K562 (cell line): ENCODE data around the gene ZSCAN12. TPM values are rescaled to one million over a fixed set of nuclear protein-coding genes. Genes with fewer than 3 reads are reported as not detected.

Source experiments
- ATAC-seq: fragments of 200-7000 bp; cut with Tn5 transposase; 3 replicates; pipeline ENCODE4 v1.9.1; 2020; ENCODE audit warnings: moderate library complexity
- BruUV-seq: library from RNA; stranded (reverse); fragments of 400-500 nt; replicated peaks from 2 replicates; lab custom pipeline; 2021; lab: Mats Ljungman, UMichigan
- CTCF ChIA-PET: fragments of 300-600 bp; formaldehyde crosslinking; extraction: SDS; loops from one replicate; lab custom pipeline; 2021; ENCODE audit warnings: low intra/inter-chr PET ratio; lab: Yijun Ruan, JAX
- POLR2A ChIA-PET: fragments of 300-600, 350-650 bp; sonication (Branson Sonifier 250); formaldehyde crosslinking; extraction: SDS; loops from one replicate; lab custom pipeline; 2021; ENCODE audit warnings: antibody characterized with exemption, inconsistent platforms; lab: Yijun Ruan, JAX
- DNase-seq, 4 experiments: peaks; one replicate each; pipeline versions ENCODE4 v3.0.0 to v3.0.0-alpha.2; 2011 to 2018; ENCODE audit warnings: low spot score in 3 of 4, mixed read lengths in 3 of 4; ENCODE audit errors: extremely low read depth in 1 of 4
- FAIRE-seq: peaks from 2 replicates; lab custom pipeline; 2011; peaks lifted over from hg19 to GRCh38; lab: Jason Lieb, UNC
- H2AFZ ChIP-seq: 2 replicates; pipeline ENCODE4 v1.6.0; 2011; ENCODE audit warnings: low read depth, low read length, control low read depth, inconsistent platforms
- H3K27ac ChIP-seq: fragments of 200-600 bp; 3 replicates; pipeline ENCODE4 v1.8.0; 2011; ENCODE audit warnings: low read depth, mild to moderate bottlenecking, control low read depth, inconsistent platforms, low read length, moderate library complexity, mixed read lengths; ENCODE audit errors: extremely low read depth
- H3K27me3 ChIP-seq, 2 experiments: fragments of 300-600 bp in 1 of 2; 2 replicates in 1 of 2; 3 replicates in 1 of 2; pipeline versions ENCODE4 v1.6.0 to v1.8.0; 2011; ENCODE audit warnings: inconsistent platforms in 2 of 2, low read length in 2 of 2, mild to moderate bottlenecking in 1 of 2, mixed read lengths in 1 of 2, moderate library complexity in 1 of 2; ENCODE audit not compliant: control insufficient read depth in 2 of 2, insufficient read depth in 2 of 2
- H3K36me3 ChIP-seq: fragments of 300-600 bp; 3 replicates; pipeline ENCODE4 v1.8.0; 2011; ENCODE audit warnings: mild to moderate bottlenecking, low read length, inconsistent platforms; ENCODE audit not compliant: control insufficient read depth, insufficient read depth
- H3K4me1 ChIP-seq, 2 experiments: fragments of 200-600 bp in 1 of 2; replicated peaks in 1 of 2; 2 replicates in 1 of 2; 3 replicates in 1 of 2; pipeline versions ENCODE4 v1.5.1 to v1.8.0; 2011; ENCODE audit warnings: inconsistent platforms in 2 of 2, low read length in 2 of 2, mild to moderate bottlenecking in 1 of 2, mixed read lengths in 1 of 2, moderate library complexity in 1 of 2; ENCODE audit not compliant: control insufficient read depth in 2 of 2, insufficient read depth in 2 of 2
- H3K4me2 ChIP-seq: 2 replicates; pipeline ENCODE4 v1.6.1; 2011; ENCODE audit warnings: low read length, control low read depth, inconsistent platforms, mixed read lengths; ENCODE audit not compliant: insufficient read depth
- H3K4me3 ChIP-seq: fragments of 200-600 bp; sonication (generic), shearing (Covaris generic); 2 replicates; pipeline ENCODE4 v1.5.1; 2016; ENCODE audit warnings: control low read depth, inconsistent platforms
- H3K79me2 ChIP-seq: fragments of 200-600 bp; 3 replicates; pipeline ENCODE4 v1.8.0; 2011; ENCODE audit warnings: low read length, inconsistent platforms; ENCODE audit not compliant: control insufficient read depth, insufficient read depth
- H3K9ac ChIP-seq, 2 experiments: 2 replicates each; pipeline versions ENCODE4 v1.6.0 to v1.6.1; 2011; ENCODE audit warnings: low read depth in 2 of 2, low read length in 2 of 2, control low read depth in 1 of 2, inconsistent platforms in 1 of 2, mild to moderate bottlenecking in 1 of 2, mixed read lengths in 1 of 2; ENCODE audit not compliant: insufficient read depth in 1 of 2
- H3K9me1 ChIP-seq: one replicate; pipeline ENCODE4 v1.6.0; 2011; ENCODE audit warnings: inconsistent platforms, mild to moderate bottlenecking, low read length, moderate library complexity; ENCODE audit not compliant: control insufficient read depth, insufficient read depth
- H3K9me3 ChIP-seq: replicated peaks from 2 replicates; pipeline ENCODE4 v1.5.1; 2011; ENCODE audit warnings: low read depth, low read length, inconsistent platforms; ENCODE audit not compliant: control insufficient read depth, insufficient read depth
- H4K20me1 ChIP-seq: replicated peaks from 2 replicates; pipeline ENCODE4 v1.6.1; 2011; ENCODE audit warnings: low read length, inconsistent platforms, mixed read lengths; ENCODE audit not compliant: control insufficient read depth, insufficient read depth
- BACH1 ChIP-seq: fragments of 200-800 bp; sonication (Bioruptor generic); IDR thresholded peaks from 2 replicates; pipeline ENCODE4 v1.6.1; 2016; ENCODE audit warnings: missing genetic modification characterization, missing compliant biosample characterization
- CEBPB ChIP-seq: fragments of 450-650 bp; IDR thresholded peaks from 2 replicates; pipeline ENCODE4 v1.6.1; 2016; ENCODE audit warnings: missing genetic modification characterization, missing compliant biosample characterization
- CEBPG ChIP-seq, 3 experiments: fragments of 200-800 bp in 1 of 3; sonication (Bioruptor generic) in 1 of 3; sonication (generic) in 1 of 3; formaldehyde crosslinking in 1 of 3; IDR thresholded peaks in 2 of 3; conservative IDR thresholded peaks in 1 of 3; 2 replicates each; pipeline versions ENCODE4 v1.6.1 to v1.8.0; 2016 to 2022; ENCODE audit warnings: missing compliant biosample characterization in 2 of 3, missing genetic modification characterization in 2 of 3, mild to moderate bottlenecking in 1 of 3, missing genetic modification reagents in 1 of 3
- DIDO1 ChIP-seq: fragments of 450-650 bp; IDR thresholded peaks from 2 replicates; pipeline ENCODE4 v1.6.1; 2016; ENCODE audit warnings: low read depth, missing biosample characterization, missing genetic modification characterization
- FOXJ2 ChIP-seq: fragments of 200-800 bp; sonication (Bioruptor generic); IDR thresholded peaks from 2 replicates; pipeline ENCODE4 v1.6.1; 2016; ENCODE audit warnings: missing genetic modification characterization, missing compliant biosample characterization
- HCFC1 ChIP-seq: IDR thresholded peaks from 2 replicates; pipeline ENCODE4 v1.6.1; 2012; ENCODE audit warnings: low read depth, low read length, improper control_type of control experiment
- L3MBTL2 ChIP-seq: fragments of 450-650 bp; IDR thresholded peaks from 2 replicates; pipeline ENCODE4 v1.6.1; 2016; ENCODE audit warnings: mild to moderate bottlenecking, moderate library complexity
- MYC ChIP-seq, 2 experiments: fragments of 250-450 bp in 1 of 2; sonication (Bioruptor Pico) in 1 of 2; IDR thresholded peaks; 2 replicates each; pipeline versions ENCODE4 v1.5.1 to v1.6.1; 2012 to 2021; ENCODE audit warnings: low read depth in 2 of 2, borderline replicate concordance in 1 of 2, improper control_type of control experiment in 1 of 2, low read length in 1 of 2, mild to moderate bottlenecking in 1 of 2, moderate library complexity in 1 of 2
- PHTF2 ChIP-seq: fragments of 250-450 bp; sonication (Bioruptor Pico); IDR thresholded peaks from 2 replicates; pipeline ENCODE4 v1.5.0; 2021; ENCODE audit warnings: mild to moderate bottlenecking
- SRF ChIP-seq, 2 experiments: fragments of 250-450, 450-650 bp in 1 of 2; sonication (Bioruptor Pico) in 1 of 2; sonication (generic) in 1 of 2; formaldehyde crosslinking; IDR thresholded peaks; 2 replicates each; pipeline versions ENCODE4 v1.5.0 to v1.5.1; 2020 to 2022; ENCODE audit warnings: mild to moderate bottlenecking in 1 of 2, missing genetic modification reagents in 1 of 2
- TAL1 ChIP-seq: fragments of 450-650 bp; IDR thresholded peaks from 2 replicates; pipeline ENCODE4 v1.6.1; 2016; ENCODE audit warnings: mild to moderate bottlenecking
- ZBTB8A ChIP-seq: fragments of 450-650 bp; IDR thresholded peaks from 2 replicates; pipeline ENCODE4 v1.6.1; 2018; ENCODE audit warnings: mild to moderate bottlenecking, moderate library complexity; ENCODE audit not compliant: partially characterized antibody
- ZNF239 ChIP-seq: fragments of 250-450 bp; sonication (Bioruptor Pico); IDR thresholded peaks from 2 replicates; pipeline ENCODE4 v1.4.0; 2020; ENCODE audit warnings: mild to moderate bottlenecking
- ZSCAN29 ChIP-seq: fragments of 450-650 bp; IDR thresholded peaks from 2 replicates; pipeline ENCODE4 v1.6.1; 2017
- WGBS: fragments of 100-300 bp; shearing (Covaris generic); methylation state at CpG from one replicate; pipeline ENCODE4 v1.1.6; 2016; ENCODE audit warnings: low coverage, mixed read lengths; ENCODE audit not compliant: insufficient coverage; ENCODE audit errors: missing lambda C conversion rate; 5-methylcytosine and 5-hydroxymethylcytosine counted together
- in situ Hi-C: fragments of 300-500 bp; cut with MboI; formaldehyde crosslinking; loops from 4 replicates; pipeline ENCODE4 v1.15.0; 2018; ENCODE audit warnings: inconsistent platforms, mixed read lengths
- intact Hi-C: fragments of 100-400 bp; cut with micrococcal nuclease; formaldehyde crosslinking; loops from 2 replicates; pipeline ENCODE4 v1.14.2; 2022
- polyA plus RNA-seq, 8 experiments: library from polyadenylated mRNA; depleted of rRNA in 4 of 8; stranded (reverse) in 5 of 8; unstranded in 3 of 8; fragments of >200 nt; fragmentation: Nextera tagmentation in 2 of 8; fragmentation: Illumina TruSeq in 1 of 8; extraction: Ambion mirVana in 2 of 8; extraction: Trizol in 1 of 8; gene quantifications; 2 replicates each; pipeline versions ENCODE4 v1.2.1 to v1.2.3, GENCODE V29; 2011 to 2014; ENCODE audit warnings: inconsistent platforms in 1 of 8, missing spikeins in 1 of 8
- total RNA-seq, 7 experiments: library from RNA; depleted of rRNA in 6 of 7; stranded (reverse); fragments of >200 nt in 6 of 7; fragmentation: Illumina TruSeq in 2 of 7; extraction: Trizol in 2 of 7; gene quantifications; 2 replicates each; pipeline versions ENCODE4 v1.2.1 to v1.2.3, GENCODE V29; 2011 to 2021; ENCODE audit warnings: low replicate concordance in 1 of 7
- TF ChIP-seq, protein P1 (sequence below): sonication (generic); formaldehyde crosslinking; IDR thresholded peaks from 2 replicates; pipeline ENCODE4 v1.8.0; 2022; ENCODE audit warnings: mild to moderate bottlenecking, low read depth, missing genetic modification reagents
- TF ChIP-seq, protein P2 (sequence below), 2 experiments: fragments of 200-800 bp in 1 of 2; sonication (Bioruptor generic) in 1 of 2; sonication (generic) in 1 of 2; formaldehyde crosslinking in 1 of 2; IDR thresholded peaks in 1 of 2; conservative IDR thresholded peaks in 1 of 2; 2 replicates each; pipeline versions ENCODE4 v1.5.0 to v1.6.1; 2016 to 2020; ENCODE audit warnings: missing compliant biosample characterization in 1 of 2, missing genetic modification characterization in 1 of 2, missing genetic modification reagents in 1 of 2
- TF ChIP-seq, protein P3 (sequence below): sonication (generic); formaldehyde crosslinking; IDR thresholded peaks from 2 replicates; pipeline ENCODE4 v1.5.0; 2020; ENCODE audit warnings: missing genetic modification reagents

ZSCAN12 gene
- total and polyA plus RNA-seq, 9 of the 15 experiments (the other 6 are each of a cell fraction or from before 2014, with no cell fraction given) = 2.5 to 19.6 (median 12.5) TPM

DNA sequence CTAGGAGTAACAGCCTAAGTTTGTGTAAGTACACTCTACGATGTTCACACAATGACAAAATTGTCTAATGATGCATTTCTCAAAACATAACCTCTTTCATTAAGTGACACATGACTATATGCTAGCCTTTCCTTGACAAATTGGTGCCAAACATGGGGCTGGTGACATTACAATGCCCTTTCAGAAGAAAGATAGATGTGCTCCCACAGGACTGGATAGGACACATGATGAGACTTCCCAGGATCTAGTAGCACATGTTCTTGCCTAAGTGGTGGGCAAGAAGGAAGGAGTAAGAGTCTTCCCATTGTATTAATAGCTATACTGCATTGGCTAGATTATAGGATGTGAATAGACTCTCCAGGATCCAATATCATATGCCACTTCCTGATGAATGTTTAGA lies 28.3 kb downstream of the ZSCAN12 start (continued):
- TF ChIP-seq, protein P1, sequence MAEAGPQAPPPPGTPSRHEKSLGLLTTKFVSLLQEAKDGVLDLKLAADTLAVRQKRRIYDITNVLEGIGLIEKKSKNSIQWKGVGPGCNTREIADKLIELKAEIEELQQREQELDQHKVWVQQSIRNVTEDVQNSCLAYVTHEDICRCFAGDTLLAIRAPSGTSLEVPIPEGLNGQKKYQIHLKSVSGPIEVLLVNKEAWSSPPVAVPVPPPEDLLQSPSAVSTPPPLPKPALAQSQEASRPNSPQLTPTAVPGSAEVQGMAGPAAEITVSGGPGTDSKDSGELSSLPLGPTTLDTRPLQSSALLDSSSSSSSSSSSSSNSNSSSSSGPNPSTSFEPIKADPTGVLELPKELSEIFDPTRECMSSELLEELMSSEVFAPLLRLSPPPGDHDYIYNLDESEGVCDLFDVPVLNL (CRISPR knock-in tag) = no peak
- TF ChIP-seq ZSCAN29 (no peak), DIDO1 (tag) (no peak), ZNF239 (CRISPR knock-in tag) (no peak), TAL1 (no peak)

DNA sequence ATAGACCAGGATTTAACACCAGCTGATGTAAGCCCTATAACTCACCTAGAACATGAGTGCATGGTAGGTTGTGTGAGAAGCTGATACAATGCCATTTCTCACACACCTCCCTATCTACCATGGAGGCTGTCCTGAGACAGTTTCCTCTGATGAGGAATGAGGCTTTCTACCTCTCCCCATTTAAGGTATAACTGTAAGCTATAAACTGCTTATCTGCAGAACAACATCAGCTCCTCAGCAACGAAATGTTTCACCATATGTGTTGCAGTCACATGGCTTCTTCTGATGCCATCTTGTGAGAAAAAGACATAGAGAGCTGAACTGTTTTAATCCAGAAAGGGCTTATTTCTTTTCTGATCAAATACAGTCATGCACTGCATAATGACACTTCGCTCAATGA lies 29.1 kb downstream of the ZSCAN12 start:
- H3K9ac ChIP-seq = no peak overlapping the region
- in situ Hi-C loops = no loop called here
- ChIA-PET CTCF (no interaction called here), POLR2A (interaction anchor here (0.5 to 1.6 kb wide), 4 partner anchors 11 to 244 kb away, joined by 3 to 13 read pairs (median 4); no protein-coding TSS in a partner anchor)
- peak; percentile 38 for ATAC-seq
- no peak overlapping the region for H3K4me3 ChIP-seq
- H3K9me1 ChIP-seq = no peaks in the 10 kb centered on the region
- intact Hi-C loops = no loop called here
- no peak for FAIRE-seq
- no peak overlapping the region for H2AFZ ChIP-seq
- DNase-seq = no peak
- 45% methylated on average over 2 of the region's 2 CpGs for WGBS
- H3K4me1 ChIP-seq = peaks cover 3 to 14% of the 10 kb centered on the region in 2 experiments; a peak in 3 of 5 replicates
- no TSS peak for BruUV-seq
- H3K9me3 ChIP-seq = no peaks in the 10 kb centered on the region
- no peaks in the 10 kb centered on the region for H3K79me2 ChIP-seq
- TF ChIP-seq CEBPB (tag) (peak; percentile 49; the same call in 1 of the 2 replicates), FOXJ2 (peak; percentile 74; the same call in 1 of the 2 replicates), BACH1 (tag) (peak; percentile 55; the same call in 1 of the 2 replicates), L3MBTL2 (peak; percentile 69), HCFC1 (no peak), MYC (IDR thresholded peaks at IDR 0.05; ENCODE audit: low read depth, low read length) (peak; percentile 61), MYC (CRISPR knock-in tag; IDR thresholded peaks at IDR 0.05; ENCODE audit: borderline replicate concordance, low read depth) (no peak), PHTF2 (CRISPR knock-in tag) (no peak), ZBTB8A (no peak), SRF (CRISPR knock-in tag; IDR thresholded peaks at IDR 0.05) (peak in 1 of 2 experiments; percentile 46; a peak in 1 of 4 replicates), CEBPG (CRISPR knock-in tag; IDR thresholded peaks at IDR 0.05) (no peak), CEBPG (tag; conservative IDR thresholded peaks at IDR 0.05 in 1 of 2, IDR thresholded peaks at IDR 0.05 in 1 of 2) (peak; percentile 15 to 51; a peak in 2 of 4 replicates)
- TF ChIP-seq, protein P2, sequence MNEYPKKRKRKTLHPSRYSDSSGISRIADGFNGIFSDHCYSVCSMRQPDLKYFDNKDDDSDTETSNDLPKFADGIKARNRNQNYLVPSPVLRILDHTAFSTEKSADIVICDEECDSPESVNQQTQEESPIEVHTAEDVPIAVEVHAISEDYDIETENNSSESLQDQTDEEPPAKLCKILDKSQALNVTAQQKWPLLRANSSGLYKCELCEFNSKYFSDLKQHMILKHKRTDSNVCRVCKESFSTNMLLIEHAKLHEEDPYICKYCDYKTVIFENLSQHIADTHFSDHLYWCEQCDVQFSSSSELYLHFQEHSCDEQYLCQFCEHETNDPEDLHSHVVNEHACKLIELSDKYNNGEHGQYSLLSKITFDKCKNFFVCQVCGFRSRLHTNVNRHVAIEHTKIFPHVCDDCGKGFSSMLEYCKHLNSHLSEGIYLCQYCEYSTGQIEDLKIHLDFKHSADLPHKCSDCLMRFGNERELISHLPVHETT (CRISPR knock-in tag; conservative IDR thresholded peaks at IDR 0.05 in 1 of 2, IDR thresholded peaks at IDR 0.05 in 1 of 2) = peak in 1 of 2 experiments; percentile 40; a peak in 1 of 4 replicates
- TF ChIP-seq, protein P3, sequence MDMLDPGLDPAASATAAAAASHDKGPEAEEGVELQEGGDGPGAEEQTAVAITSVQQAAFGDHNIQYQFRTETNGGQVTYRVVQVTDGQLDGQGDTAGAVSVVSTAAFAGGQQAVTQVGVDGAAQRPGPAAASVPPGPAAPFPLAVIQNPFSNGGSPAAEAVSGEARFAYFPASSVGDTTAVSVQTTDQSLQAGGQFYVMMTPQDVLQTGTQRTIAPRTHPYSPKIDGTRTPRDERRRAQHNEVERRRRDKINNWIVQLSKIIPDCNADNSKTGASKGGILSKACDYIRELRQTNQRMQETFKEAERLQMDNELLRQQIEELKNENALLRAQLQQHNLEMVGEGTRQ (CRISPR knock-in tag) = peak; percentile 36
- peaks cover 20% of the 10 kb centered on the region; the same call in 2 of the 3 replicates for H3K36me3 ChIP-seq
- no peaks in the 10 kb centered on the region for H4K20me1 ChIP-seq
- no peaks in the 10 kb centered on the region for H3K27me3 ChIP-seq
- H3K27ac ChIP-seq = no peak overlapping the region
- no peak overlapping the region for H3K4me2 ChIP-seq
